SK-N-MC (cell line): ENCODE results near the gene FCHSD1.

Experiments
- EZH2 ChIP-seq: fragments of 200-600 bp; sonication (generic); IDR thresholded peaks from one replicate; pipeline ENCODE4 v1.6.1; 2017; ENCODE audit warnings: antibody characterized with exemption
- FOXP2 ChIP-seq: optimal IDR thresholded peaks from 2 replicates; pipeline ENCODE3; 2011; ENCODE audit warnings: mild to moderate bottlenecking, moderate library complexity; ENCODE audit not compliant: insufficient read depth; ENCODE audit errors: extremely low read length, control extremely low read depth
- POLR2AphosphoS5 ChIP-seq: IDR thresholded peaks from 2 replicates; pipeline ENCODE4 v1.6.1; 2012; ENCODE audit warnings: mild to moderate bottlenecking, low read depth, low read length, borderline replicate concordance

DNA sequence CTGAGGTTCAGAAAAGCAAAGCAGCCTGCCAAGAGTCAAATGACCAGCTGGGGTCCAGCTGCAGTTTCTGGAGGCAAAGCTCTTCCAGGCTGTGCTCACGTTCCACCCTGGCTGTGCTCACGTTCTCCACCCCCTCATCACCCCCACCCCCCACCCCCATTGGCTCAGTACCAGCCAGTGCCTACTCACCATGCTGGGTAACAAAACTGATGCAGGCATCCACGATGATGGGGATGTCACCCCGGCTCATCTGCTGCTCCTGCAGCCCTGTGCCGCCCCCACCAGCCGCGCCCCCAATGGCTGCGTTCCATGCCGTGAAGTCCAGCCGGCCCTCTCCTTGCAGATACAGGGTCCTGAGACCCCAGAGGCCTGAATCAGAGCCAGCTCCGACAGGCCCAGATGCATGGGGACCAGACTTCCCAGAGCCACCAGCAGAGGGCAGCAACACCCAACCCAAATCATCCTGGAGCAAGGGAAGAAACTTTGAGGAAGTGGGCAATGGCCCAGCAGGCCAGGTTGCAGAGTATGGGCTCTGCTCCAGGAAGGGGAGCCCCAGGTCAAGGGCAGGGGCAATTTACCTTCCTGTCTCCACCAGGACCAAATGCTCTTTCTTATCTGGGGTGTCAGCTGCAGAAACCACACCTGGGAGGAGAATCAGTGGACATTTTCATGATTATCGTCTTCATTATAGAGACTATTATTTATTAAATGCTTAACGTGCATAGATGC is 13.7 kb upstream of the FCHSD1 start:
- no peak for TF ChIP-seq POLR2AphosphoS5
- TF ChIP-seq EZH2 = no peak
- TF ChIP-seq FOXP2 = no peak
